Measurements from ENCODE around the gene C1QTNF8.

Gene C1QTNF8

GRCh38 chr16:1073566-1074378, 22.3 kb downstream of the C1QTNF8 start:
- no peak for DNase-seq

- no peak for DNase-seq
Observed at GRCh38 chr16:1073262-1073558, 22.8 kb downstream of the C1QTNF8 start.

- no peak for DNase-seq
Observed at GRCh38 chr16:1072526-1073261, 23.4 kb downstream of the C1QTNF8 start, which contains the start of gene SSTR5. Gene SSTR5, plus strand, starts transcription at chr16:1072747. Its CDS starts 6,122 bp downstream, at chr16:1078869.

GRCh38 chr16:1071561-1072225, 24.4 kb downstream of the C1QTNF8 start:
- no peak for DNase-seq

- no peak for DNase-seq
Observed at GRCh38 chr16:1070864-1071408, 25.1 kb downstream of the C1QTNF8 start.

- DNase-seq: no peak
Observed at GRCh38 chr16:1070084-1070863, 25.8 kb downstream of the C1QTNF8 start.

GRCh38 chr16:1069154-1069553, 26.9 kb downstream of the C1QTNF8 start:
- no peak for DNase-seq

GRCh38 chr16:1068451-1068850, 27.6 kb downstream of the C1QTNF8 start:
- no peak for DNase-seq

GRCh38 chr16:1067629-1068028, 28.4 kb downstream of the C1QTNF8 start:
- DNase-seq: no peak

- no peak for DNase-seq
Observed at GRCh38 chr16:1066584-1067172, 29.4 kb downstream of the C1QTNF8 start.

GRCh38 chr16:1065469-1066128, 30.4 kb downstream of the C1QTNF8 start:
- no peak for DNase-seq

- no peak for DNase-seq
Observed at GRCh38 chr16:1063728-1064127, 32.3 kb downstream of the C1QTNF8 start.

GRCh38 chr16:1062895-1063294, 33.1 kb downstream of the C1QTNF8 start:
- no peak for DNase-seq

GRCh38 chr16:1061769-1062505, 34.1 kb downstream of the C1QTNF8 start:
- no peak for DNase-seq

- DNase-seq: no peak
Observed at GRCh38 chr16:1060416-1061340, 35.4 kb downstream of the C1QTNF8 start.

- no peak for DNase-seq
Observed at GRCh38 chr16:1059310-1059709, 36.7 kb downstream of the C1QTNF8 start.

- no peak for DNase-seq
Observed at GRCh38 chr16:1058216-1058615, 37.8 kb downstream of the C1QTNF8 start.

- no peak for DNase-seq
Observed at GRCh38 chr16:1057252-1057932, 38.7 kb downstream of the C1QTNF8 start.

- DNase-seq: no peak
Observed at GRCh38 chr16:1056196-1056595, 39.8 kb downstream of the C1QTNF8 start.
